Measurements from ENCODE around the gene SPATA19.

The SPATA19 gene

DNA sequence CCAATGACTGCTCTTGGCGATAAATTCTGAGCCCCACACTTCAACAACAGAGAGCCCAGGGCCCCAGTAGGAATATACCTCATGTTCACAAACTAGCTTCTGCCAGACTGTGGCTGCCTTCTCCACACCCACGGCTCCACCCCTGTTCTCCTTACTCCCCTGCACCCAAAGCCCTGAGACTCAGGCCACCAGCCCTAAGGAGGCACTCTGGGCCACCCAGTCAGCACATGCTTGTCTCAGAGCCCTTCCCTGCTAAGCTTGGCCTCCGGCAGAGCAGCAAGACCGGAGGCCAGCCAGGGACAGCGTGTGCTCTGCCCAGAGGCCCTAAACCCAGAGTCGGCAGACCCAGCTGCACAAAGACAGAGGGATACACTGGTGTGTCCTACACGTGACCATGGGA lies 27.9 kb downstream of the SPATA19 start:
- DNase-seq: no peak

DNA sequence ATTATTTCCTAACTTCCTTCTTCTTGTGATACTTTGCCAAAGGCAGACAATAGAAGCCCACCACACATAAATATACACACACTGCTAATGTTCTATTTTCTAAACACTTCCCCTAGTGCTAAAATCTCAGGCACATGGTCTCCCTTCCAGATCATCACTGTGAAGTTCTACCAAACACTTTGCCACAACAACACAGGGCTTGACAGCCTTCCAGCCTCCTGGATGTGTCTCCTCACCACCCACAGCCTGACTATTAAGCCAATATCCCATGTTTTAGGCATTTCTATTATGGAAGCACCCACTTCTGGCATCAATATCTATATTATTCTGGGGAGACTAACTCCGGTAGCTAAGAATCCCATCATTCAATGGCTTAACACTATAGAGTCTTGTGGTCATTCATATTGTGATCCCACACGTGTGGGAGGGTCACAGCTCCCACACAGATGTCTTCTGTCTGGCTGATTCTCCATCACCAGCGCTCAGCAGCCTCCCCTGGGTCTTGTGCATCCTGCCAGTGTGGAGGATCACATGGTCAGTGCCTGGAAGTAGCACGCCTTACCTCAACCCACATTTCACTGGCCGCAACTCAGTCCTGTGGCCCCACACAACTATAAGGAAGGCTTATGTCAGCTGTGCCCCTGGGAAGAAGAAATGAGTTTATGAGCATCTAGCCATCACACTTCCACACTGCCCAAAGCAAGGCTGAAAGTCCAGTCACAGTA lies 29.0 kb downstream of the SPATA19 start:
- DNase-seq: no peak

DNA sequence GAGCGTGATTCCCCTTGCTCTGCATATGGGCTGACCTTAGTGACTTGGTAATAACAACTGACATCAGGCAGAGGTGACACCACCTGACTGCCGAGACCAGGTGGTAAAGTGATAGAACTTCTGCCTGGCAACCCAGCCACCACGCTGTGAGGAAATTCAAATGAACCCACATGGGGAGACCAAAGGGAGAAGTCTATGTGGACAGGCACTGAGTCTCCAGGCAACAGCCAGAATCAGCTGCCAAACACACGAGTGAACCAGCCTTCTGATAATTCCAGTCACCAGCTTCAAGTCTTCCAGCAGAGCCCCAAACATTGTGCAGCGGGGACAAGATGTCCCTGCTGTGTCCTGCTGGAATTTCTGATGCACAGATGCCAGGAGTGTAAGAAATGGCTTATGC lies 29.7 kb downstream of the SPATA19 start:
- no peak for DNase-seq

DNA sequence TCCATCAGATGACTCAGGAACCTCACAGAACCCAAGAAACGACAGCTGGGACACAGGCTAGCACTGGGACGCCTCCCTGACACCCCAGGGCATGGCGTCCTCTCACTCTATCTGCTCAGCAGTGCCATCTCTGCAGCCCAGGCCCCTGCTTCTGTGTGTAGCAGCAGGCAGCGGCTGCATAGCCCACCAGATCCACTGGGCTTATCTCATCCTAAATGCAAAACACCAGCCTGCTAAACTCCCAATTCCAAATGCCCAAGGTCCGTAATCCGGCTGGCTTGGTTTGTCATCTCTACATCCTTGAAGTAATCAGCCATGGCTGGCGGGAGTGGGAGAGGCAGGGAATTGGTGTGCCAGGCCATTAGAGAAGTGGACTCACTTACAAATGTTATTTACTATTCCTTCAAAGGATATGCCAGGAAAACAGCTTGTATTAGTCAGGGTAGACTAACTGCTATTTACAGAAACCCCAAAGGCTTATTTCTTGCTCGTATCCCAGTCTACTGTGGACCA lies 30.7 kb downstream of the SPATA19 start:
- DNase-seq: no peak

DNA sequence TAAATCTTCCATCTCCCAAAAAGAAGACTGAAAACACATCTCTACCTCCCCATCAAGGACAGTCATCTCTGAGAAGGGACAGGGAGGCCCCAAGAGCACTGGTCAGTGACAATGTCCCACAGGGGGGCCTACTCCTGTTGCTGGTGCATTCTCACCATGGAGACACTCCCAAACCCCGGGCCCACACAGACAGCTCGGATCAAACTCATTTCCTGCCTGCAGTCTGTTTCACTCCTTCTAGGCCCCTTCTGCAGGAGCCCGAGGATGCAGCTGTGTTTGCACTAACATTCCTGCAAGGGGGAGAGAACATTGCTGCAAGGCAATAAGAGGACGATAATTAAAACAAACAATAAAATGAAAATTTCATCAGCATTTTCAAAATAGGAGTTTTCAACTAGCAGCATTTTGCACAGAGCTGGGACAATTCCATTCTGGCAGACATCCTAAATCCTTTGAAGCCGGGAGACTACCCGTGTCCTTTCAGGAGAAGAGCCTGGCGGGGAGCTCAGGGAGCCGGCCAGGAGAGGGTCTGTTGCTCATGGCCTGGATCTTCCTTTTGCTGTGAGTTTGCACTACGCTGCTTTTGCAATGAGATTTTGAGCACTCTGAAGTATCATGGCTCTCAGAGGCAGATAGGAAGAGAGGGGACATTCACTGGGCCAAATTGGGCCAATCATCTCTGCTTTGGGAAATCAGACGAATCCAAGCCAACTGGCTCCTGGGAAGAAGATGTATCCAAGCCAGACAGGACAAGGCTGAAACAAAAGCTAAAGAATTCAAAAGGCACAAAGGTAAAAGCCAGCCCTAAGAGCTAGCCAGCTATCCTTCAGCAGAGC lies 33.2 kb downstream of the SPATA19 start:
- peak; percentile 55 for DNase-seq

DNA sequence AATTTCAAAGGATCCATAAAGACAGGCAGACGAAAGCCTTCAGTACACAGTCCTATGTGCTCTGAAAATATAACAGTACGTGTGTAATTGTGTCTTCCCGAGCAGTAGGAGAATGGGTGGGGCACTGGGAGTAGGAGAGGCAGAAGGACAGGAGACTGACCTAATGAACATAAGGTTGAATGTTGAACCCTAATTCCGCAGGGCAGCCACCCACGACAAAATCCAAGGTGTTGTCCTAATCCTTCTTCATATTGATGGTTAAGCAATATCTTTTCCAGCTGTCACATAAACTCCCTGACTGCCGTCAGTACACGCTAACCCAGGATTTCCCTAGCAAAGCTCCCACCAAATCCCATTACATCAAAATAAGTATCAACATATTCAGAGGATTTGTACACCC lies 34.5 kb downstream of the SPATA19 start:
- DNase-seq: no peak

DNA sequence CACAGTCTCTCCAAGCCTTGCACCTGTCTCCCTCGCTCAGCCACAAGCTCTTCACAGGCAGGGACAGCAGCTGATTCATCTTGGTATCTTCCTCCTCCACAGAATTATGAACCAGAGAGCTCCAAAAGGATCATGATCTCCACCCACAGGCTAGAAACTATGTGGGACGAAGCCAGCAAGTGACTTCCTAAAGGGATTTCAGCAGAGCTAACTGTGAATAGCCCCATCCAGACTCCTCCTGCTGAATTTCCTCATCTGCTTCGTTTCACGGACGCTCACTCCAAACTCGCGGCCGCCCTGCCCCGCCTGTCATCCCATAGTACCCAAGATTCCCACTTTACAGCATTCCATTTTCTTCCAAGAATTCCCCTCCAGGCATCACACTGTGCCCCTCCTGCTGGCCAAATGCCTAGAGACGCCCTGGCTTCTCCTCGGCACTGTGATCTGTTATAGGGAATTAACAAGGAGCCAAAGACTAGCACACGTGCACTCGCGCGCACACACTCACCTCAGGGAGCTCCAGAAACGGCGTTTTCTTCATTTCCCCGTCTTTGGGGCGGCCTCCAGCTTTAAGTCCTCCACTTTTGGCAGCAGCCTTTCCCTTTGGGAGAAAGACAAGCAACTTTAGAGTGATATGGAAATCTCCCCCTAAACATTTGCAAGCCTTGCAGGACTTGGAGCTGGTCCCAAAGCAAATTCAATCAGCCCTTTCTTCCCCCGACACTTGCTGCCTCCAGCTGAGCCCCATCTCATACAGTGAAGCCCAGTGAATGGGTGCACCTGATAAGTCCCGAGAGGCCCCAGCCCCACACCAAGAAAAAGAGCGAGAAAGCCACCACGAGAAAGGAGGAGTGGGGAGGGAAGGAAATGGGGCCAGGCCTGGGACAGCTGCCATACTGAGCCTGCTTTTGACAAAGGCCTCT lies 35.5 kb downstream of the SPATA19 start:
- peak; percentile 86 for DNase-seq

DNA sequence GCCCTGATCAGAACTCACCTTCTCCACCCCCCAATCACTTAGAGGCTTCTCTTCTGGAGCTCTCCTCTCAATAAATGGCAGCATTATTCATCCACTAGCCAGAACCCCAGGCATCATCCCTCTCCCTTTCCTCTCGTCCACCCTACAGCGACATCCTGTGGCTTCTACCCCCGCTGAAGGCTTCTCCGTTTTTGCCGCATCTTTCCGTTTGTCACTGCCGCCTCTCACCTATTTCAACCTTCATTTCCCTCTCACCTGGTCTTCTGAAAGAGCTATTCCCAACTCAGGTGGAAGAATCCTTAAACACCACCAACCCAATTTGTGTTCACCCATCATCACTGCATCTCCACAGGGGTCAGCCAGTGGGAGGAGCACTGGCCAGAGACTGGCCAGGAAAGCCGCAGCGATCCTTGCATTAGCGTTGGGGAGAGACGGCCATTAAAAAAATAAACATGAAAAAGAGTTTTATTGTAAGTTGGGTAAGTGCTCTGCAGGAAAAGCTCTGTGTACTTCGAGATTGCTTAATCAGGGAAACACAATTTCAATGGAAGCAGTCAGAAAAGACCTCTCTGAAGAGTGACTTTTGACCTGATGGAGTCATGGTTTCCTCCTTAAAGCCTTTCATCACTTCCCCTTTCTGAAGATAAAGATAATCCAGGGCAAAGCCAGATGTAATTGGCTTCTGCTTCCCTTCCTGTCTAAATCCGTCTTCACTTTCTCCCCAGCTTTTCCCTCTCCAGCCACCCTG lies 36.7 kb downstream of the SPATA19 start:
- no peak for DNase-seq

DNA sequence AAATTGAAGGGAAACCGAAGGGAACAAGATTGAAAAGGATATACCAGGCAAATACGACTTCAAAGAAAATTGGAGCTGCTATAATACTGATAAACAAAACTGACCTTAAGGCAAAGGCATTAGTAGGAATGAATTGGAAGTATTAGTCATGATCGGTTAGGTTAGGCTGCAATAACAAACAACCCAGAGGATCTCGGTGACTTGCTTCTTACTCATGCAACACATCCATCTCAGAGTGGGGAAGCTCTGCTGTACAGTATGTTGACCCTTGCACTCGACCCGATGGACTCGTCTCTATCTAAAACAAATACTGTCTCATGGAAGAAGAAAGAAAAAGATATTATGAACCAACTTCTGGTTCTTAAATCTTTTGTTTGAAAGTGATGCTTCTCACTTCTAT lies 42.3 kb downstream of the SPATA19 start:
- DNase-seq: no peak

DNA sequence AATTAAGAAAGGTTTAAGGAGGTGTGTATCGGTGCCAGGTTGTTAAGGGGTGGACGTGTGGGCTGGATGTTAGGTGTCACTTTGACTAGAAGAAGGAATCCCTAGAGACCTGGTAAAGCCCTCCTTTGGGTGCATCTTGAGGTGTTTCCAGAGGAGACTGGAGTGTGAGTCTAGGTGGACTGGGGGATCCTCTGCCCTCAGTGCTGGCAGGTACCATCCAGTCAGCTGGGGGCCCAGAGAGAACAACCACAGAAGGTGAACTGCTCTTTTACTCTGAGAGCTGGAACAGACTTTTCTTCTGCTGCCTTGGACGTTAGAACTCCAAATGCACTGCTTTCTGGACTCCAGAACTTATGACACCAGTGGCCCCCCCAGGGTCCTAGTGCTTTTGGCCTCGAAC lies 44.0 kb downstream of the SPATA19 start:
- DNase-seq: no peak

DNA sequence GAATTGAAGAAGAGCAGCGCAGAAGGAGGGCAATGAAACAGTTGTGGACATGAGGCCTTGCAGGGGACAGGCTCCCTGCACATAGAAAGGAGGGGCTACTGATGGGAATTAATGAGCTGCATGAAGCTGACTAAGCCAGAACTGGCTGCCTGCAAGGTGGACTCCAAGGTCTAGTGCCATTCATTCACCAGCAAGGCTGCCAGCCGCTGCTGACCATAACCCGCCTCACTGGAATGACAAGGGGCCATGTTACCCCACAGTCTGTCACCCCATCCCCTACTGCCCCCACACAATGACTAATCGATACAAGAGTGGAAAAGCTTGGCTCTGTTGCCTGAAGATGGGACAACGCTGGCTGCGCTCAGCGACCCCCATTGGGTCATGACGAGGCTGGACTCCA lies 44.6 kb downstream of the SPATA19 start:
- DNase-seq: no peak

DNA sequence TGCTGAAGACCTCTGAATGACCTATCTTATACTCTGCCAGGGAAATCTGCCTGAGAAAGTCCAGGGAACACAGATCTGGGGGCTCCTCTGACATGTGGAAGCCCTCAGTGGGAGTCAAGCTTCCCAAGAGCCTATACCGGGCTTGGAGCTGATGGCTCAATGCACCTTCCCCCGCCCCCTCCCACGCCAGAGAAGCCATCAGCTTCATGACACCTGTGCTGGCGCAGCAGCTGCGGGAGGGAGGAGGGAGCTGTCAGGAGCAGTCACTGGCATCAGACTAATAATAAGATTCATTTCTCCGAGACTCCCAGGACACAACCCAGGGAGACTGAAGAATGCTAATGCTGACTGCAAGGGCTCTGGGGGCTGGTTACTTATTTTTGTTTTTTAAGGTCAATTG lies 47.8 kb downstream of the SPATA19 start:
- no peak for DNase-seq

DNA sequence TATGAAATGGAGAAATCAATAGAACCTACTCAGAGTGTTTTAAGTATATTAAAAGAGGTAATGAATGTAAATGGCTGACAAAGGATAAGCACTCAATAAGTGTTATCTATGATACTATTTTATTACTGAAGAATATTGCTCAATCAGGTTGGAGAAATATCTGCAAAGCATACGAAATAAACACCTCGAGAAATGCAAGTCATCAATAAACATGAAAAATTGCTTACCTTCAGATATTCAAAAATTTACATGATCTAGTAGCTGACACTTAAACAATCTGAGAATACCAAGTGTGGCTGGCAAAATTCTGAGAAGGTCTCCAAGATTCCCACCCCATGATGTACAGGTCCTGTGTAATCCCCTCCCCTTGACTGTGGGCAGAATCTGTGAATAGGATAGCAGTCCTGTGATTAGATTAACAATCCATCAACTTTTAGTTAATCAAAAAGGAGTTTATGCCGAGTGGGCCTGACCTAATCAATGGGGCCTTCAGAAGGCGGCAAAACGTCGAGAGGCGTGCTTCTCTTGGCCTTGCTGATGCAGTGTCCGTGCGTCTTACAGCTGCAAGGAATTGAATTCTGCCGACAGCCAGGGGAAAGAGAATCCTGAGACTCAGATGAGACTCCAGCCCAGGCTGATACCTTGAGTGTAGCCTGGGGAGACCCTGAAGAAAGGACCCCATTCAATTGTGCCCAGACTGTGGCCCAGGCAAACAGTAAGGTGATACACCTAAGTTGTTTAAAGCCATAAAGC lies 49.1 kb downstream of the SPATA19 start:
- DNase-seq: no peak

DNA sequence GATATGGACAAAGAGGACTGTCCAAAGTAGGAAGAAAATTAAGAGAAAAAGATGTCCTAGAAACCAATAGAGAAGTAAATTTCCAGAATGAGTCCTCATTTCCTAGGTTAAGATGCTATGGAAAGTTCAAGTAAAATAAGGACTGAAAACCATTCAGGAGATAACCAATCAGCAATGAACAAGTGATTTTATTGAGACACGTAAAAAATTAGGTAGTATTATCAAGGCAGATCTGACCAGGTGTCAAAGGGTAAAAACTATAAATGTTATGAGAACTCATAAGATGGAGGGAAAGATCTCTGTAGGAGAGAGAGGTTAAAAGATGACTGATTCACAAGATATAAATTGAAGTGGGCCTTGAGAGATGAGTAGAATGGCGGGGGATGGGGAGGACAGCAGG lies 50.2 kb downstream of the SPATA19 start:
- DNase-seq: no peak

DNA sequence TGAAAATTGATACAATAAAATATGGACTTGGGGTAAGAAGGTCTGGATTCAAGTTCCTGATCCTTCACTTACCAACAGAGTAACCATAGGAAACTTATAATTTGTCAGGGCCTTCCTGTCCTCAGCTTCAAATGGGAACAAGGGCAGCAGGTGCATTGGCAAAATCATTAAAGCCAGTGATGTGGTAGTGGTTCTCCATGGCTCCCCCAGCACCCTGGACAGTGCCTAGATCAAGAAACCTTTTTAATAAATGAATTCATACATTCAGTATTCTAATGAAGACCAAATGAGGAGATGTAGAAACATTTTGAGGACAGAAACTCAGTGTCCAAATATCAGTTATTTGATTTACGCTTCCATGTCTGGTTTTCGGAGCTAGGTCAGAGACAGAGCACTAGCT lies 51.1 kb downstream of the SPATA19 start:
- no peak for DNase-seq

DNA sequence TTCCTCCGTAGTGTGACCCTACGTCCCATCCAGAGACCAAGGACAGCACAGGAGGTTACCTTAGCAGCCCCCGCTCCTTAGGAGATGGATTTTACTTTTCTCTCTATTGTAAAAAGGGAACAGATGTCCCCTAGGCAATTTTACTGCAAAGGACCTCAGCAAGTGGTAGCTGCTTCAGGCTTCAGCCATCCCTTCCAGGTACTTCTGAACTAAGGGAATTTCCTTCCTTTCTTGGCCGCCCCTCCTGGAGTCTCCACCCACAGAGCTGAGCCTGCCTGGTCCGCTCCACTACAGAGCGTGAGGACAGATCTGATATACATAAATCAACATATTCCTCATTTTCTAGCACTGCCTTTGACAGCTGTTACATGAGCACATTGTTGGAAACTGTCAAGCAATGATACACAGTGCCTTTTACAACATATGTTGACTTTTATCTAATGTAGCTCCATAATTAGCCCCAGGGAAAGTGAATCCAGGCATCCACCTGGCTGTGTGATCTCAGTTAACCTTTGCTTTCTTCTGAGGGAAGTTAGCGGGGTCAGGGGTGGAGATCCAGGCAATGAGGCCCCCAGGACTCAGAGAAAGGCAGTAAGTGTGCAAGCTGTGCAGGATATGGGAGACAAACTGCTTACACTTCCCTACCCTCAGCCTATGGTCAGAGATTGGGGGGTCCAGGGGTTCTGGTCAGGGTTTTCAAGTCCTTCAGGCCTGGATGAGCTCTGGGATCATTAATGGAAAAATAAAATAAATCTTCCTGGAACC lies 51.9 kb downstream of the SPATA19 start:
- DNase-seq: no peak

DNA sequence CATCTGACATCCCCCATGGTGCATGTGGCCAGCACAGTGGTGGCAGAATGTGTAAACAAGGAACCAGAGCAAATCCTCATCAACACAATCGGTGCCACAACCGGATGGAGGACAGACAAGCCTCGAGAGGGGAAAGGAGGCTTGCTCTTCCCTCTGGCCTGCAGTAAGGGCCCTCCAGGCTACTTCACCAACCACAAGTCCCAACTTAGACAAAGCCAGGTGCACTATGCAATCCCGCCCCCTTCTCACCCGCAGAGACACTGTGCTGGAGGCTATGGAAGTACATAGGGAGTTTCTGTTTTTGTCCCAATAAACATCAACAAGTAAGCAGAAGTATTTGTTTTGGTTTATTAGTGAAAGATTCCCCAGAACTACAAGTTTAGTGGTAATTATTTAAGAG lies 54.3 kb downstream of the SPATA19 start:
- DNase-seq: no peak
